ENCODE data around the gene ZNF717.
"Not testable (repeated sequence)": the region's sequence is repeated elsewhere in the genome, so short reads cannot be mapped to it uniquely, and the experiment has no call there.

ZNF717 gene

GRCh38 chr3:75785081-75785755 is at the start of gene ZNF717:
Gene ZNF717 (minus strand): TSS chr3:75785549. CDS start chr3:75783362, 2,187 bp downstream.
- not testable (repeated sequence) for FAIRE-seq; DNase-seq (ENCODE audit: extremely low spot score, insufficient read length, low read depth)

- FAIRE-seq; DNase-seq (ENCODE audit: extremely low spot score, insufficient read length, low read depth): not testable (repeated sequence)
These were observed 45.7 kb upstream of the ZNF717 start for GRCh38 chr3:75831076-75831475.

GRCh38 chr3:75818019-75818418 is 32.7 kb upstream of the ZNF717 start:
- not testable (repeated sequence) for DNase-seq (ENCODE audit: extremely low spot score, insufficient read length, low read depth); FAIRE-seq

GRCh38 chr3:75816287-75817180 is 31.2 kb upstream of the ZNF717 start:
- not testable (repeated sequence) for DNase-seq (ENCODE audit: extremely low spot score, insufficient read length, low read depth); FAIRE-seq

GRCh38 chr3:75814797-75815196 is 29.4 kb upstream of the ZNF717 start:
- no peak for FAIRE-seq
- no peak for DNase-seq (ENCODE audit: extremely low spot score, insufficient read length, low read depth)

- no peak for DNase-seq (ENCODE audit: extremely low spot score, insufficient read length, low read depth)
- no peak for FAIRE-seq
These were observed 2.8 kb downstream of the ZNF717 start for GRCh38 chr3:75782506-75782905.

- FAIRE-seq = no peak
- DNase-seq (ENCODE audit: extremely low spot score, insufficient read length, low read depth) = no peak
These were observed 4.1 kb downstream of the ZNF717 start for GRCh38 chr3:75781079-75781745.

- FAIRE-seq; DNase-seq (ENCODE audit: extremely low spot score, insufficient read length, low read depth): not testable (repeated sequence)
These were observed 7.6 kb downstream of the ZNF717 start for GRCh38 chr3:75777742-75778141.

GRCh38 chr3:75771631-75772030 is 13.7 kb downstream of the ZNF717 start:
- FAIRE-seq; DNase-seq (ENCODE audit: extremely low spot score, insufficient read length, low read depth): not testable (repeated sequence)

GRCh38 chr3:75768303-75769017 is 16.9 kb downstream of the ZNF717 start:
- DNase-seq (ENCODE audit: extremely low spot score, insufficient read length, low read depth) (no peak), FAIRE-seq (no peak)

- FAIRE-seq = no peak
- no peak for DNase-seq (ENCODE audit: extremely low spot score, insufficient read length, low read depth)
These were observed 47.4 kb downstream of the ZNF717 start for GRCh38 chr3:75737831-75738493.

- DNase-seq (ENCODE audit: extremely low spot score, insufficient read length, low read depth) (no peak), FAIRE-seq (no peak)
These were observed 57.4 kb downstream of the ZNF717 start for GRCh38 chr3:75727985-75728384.

- no peak for FAIRE-seq
- DNase-seq (ENCODE audit: extremely low spot score, insufficient read length, low read depth) = no peak
These were observed 93.3 kb downstream of the ZNF717 start for GRCh38 chr3:75692061-75692460.

GRCh38 chr3:75687323-75687722 is 98.0 kb downstream of the ZNF717 start:
- no peak for FAIRE-seq
- DNase-seq (ENCODE audit: extremely low spot score, insufficient read length, low read depth) = no peak

Data from GM18507 (cell line).